HFFc6 (cell line): ENCODE data around the gene CCDC146. TPM values are rescaled to one million over a fixed set of nuclear protein-coding genes. Genes with fewer than 3 reads are reported as not detected.
"Not testable (repeated sequence)": the region's sequence is repeated elsewhere in the genome, so short reads cannot be mapped to it uniquely, and the experiment has no call there.

ENCODE experiments used
- DNase-seq: peaks from one replicate; pipeline ENCODE4 v3.0.0-alpha.2; 2018
- H3K27ac Mint-ChIP-seq: 2 replicates; pipeline ENCODE4 v1.8.0; 2020; ENCODE audit warnings: mild to moderate bottlenecking, mixed read lengths
- H3K27me3 Mint-ChIP-seq: 2 replicates; pipeline ENCODE4 v1.8.0; 2021; ENCODE audit warnings: mild to moderate bottlenecking, moderate library complexity, mixed read lengths; ENCODE audit not compliant: insufficient read depth
- H3K36me3 Mint-ChIP-seq: 2 replicates; pipeline ENCODE4 v1.8.0; 2021; ENCODE audit warnings: low read depth, mixed read lengths
- H3K4me1 Mint-ChIP-seq: 2 replicates; pipeline ENCODE4 v1.8.0; 2020; ENCODE audit warnings: low read depth, mixed read lengths
- H3K4me3 Mint-ChIP-seq: 2 replicates; pipeline ENCODE4 v1.8.0; 2020; ENCODE audit warnings: mild to moderate bottlenecking, moderate library complexity, mixed read lengths
- H3K9me3 Mint-ChIP-seq: 2 replicates; pipeline ENCODE4 v1.8.0; 2020; ENCODE audit warnings: mild to moderate bottlenecking, mixed read lengths
- long read RNA-seq: library from polyadenylated mRNA; unstranded; transcript quantifications from one replicate; pipeline ENCODE4 v2.0.0, GENCODE V29; 2019
- total RNA-seq, 6 experiments: library from RNA; stranded (reverse); fragmentation: NEBNext Ultra II Directional; extraction: Animal tissue kit (Norgen Biotek cat#: 25700); gene quantifications; 2 replicates in 1 of 6; 3 replicates in 5 of 6; pipeline ENCODE4 v1.2.3, GENCODE V29; 2021

The CCDC146 gene, protein sequence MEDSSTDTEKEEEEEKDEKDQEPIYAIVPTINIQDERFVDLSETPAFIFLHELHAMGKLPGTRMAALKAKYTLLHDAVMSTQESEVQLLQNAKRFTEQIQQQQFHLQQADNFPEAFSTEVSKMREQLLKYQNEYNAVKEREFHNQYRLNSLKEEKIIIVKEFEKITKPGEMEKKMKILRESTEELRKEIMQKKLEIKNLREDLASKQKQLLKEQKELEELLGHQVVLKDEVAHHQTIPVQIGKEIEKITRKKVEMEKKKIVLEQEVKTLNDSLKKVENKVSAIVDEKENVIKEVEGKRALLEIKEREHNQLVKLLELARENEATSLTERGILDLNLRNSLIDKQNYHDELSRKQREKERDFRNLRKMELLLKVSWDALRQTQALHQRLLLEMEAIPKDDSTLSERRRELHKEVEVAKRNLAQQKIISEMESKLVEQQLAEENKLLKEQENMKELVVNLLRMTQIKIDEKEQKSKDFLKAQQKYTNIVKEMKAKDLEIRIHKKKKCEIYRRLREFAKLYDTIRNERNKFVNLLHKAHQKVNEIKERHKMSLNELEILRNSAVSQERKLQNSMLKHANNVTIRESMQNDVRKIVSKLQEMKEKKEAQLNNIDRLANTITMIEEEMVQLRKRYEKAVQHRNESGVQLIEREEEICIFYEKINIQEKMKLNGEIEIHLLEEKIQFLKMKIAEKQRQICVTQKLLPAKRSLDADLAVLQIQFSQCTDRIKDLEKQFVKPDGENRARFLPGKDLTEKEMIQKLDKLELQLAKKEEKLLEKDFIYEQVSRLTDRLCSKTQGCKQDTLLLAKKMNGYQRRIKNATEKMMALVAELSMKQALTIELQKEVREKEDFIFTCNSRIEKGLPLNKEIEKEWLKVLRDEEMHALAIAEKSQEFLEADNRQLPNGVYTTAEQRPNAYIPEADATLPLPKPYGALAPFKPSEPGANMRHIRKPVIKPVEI
- under 1 TPM; 0.09 to 0.70 (median 0.57) TPM for total RNA-seq
- long read RNA-seq = 0 reads

DNA sequence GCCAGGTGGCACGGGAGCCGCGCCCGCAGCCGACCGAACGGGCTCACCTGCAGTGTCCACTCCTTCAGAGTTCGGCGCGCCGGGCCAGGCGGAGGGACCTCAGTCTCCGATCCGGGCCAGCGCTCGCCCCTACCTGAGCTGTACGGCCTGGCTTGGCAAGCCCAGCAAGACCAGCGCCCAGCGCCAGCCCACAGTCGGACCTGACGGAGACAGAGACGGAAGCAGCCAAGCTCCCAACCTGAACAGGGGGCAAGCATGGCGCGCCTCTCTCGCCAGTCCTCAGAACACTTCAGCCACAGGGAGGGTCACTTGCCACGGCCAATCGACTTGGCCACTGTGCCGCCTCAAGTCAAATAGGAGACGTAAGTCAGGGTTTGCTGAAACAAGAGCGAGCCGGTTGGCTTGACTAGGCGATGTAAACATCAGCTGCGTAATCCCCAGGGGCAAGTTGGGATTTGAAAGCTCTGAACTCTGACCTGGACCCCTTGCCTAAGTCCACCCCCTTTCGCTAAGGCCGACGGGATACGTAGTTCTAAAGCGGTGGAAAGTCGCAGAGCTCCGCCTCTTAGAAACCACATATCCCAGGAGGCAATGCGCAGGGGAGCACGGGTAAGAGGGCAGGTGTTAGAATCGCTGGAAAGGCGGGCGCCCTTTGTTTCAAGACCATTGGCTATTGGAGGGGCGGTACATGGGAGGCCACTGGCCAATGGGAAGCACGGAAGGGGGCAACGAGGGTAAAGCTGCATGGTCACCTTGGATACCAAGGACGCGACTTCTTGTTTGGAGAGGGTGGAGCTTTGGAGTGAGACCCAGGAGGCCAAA is at the start of gene CCDC146:
CCDC146 (plus strand) TSS at position 756 of the 822 bp plus-strand sequence. CDS start 45,054 bp downstream, outside the sequence.
- H3K27me3 Mint-ChIP-seq = not testable (repeated sequence)

DNA sequence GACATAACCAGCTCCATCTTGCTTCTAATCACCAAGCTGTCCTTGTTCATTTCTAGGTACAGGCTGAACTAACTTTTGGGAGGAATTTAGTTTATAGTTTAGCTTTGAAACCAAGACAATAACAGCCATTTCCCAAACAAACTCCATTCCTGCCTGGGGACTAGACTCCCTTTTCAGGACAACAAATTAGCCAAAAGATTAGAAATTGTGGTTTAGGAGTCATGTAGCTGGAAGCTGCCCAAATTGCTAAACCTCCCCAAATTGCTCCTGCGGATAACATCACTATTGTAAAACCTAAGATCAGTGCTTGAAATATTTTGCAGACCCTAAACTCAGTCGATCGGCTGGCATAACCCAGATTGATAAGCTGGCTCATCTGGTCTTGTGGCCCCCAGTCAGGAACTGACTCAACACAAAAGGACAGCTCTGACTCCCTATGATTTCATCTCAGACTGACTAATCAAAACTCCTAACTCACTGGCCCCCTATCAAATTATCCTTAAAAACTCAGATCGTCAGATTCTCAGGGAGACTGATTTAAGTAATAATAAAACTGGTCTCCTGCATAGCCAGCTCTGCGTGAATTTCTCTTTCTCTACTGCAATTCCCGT is 47.5 kb upstream of the CCDC146 start:
- peak; percentile 18 for DNase-seq
- Mint-ChIP-seq H3K4me3 (peak overlapping the region; percentile 56; the same call in 1 of the 2 replicates), H3K27ac (peak overlapping the region; percentile 77), H3K4me1 (peaks cover 30% of the 10 kb centered on the region), H3K36me3 (peaks cover 22% of the 10 kb centered on the region)
- not testable (repeated sequence) for H3K9me3 Mint-ChIP-seq, H3K27me3 Mint-ChIP-seq

More for the DNA sequence above, at the start of gene CCDC146:
- peak within 1 kb of the TSS; percentile 87 for H3K4me3 Mint-ChIP-seq
- H3K27ac Mint-ChIP-seq = peak within 1 kb of the TSS; percentile 83
- H3K9me3 Mint-ChIP-seq, H3K36me3 Mint-ChIP-seq, H3K4me1 Mint-ChIP-seq: not testable (repeated sequence)
- DNase-seq = peak; percentile 98

DNA sequence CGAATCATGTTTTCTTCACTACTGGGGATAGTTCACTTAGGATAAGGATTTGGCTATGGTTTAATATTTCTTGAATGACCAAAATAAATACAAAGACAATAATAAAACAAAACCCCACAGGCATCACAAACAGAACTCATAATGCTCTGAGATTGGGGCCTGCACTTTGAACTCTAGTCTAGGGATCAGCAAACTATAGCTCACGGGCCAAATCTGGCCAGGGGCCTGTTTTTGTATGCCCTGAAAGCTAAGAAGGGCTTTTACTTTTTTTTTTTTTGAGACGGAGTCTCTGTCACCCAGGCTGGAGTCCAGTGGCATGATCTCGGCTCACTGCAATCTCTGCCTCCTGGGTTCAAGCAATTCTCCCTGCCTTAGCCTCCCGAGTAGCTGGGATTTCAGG is 45.4 kb upstream of the CCDC146 start:
- H3K4me1 Mint-ChIP-seq = peaks cover 36% of the 10 kb centered on the region
- H3K27me3 Mint-ChIP-seq, H3K9me3 Mint-ChIP-seq, H3K4me3 Mint-ChIP-seq, H3K27ac Mint-ChIP-seq, DNase-seq: not testable (repeated sequence)
- H3K36me3 Mint-ChIP-seq = peaks cover 11% of the 10 kb centered on the region

DNA sequence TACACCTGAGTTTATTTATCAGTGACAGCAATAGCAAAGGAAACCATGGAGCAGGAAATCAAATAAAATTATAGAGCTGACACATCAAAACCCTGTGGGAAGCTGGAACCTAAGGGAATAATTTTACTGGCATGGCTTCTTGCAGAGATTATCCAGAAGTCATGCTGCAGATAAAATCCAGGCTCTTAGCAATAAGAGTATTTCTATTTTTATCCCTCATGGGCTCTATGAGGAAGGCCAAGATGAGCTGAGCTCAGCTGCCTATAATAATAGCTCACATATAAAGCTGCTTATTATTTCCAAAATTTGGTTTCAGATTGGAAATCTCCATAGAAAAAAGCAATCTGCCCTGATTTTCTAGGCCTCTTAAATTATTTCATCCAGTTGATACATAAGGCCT is 43.3 kb upstream of the CCDC146 start:
- not testable (repeated sequence) for DNase-seq

DNA sequence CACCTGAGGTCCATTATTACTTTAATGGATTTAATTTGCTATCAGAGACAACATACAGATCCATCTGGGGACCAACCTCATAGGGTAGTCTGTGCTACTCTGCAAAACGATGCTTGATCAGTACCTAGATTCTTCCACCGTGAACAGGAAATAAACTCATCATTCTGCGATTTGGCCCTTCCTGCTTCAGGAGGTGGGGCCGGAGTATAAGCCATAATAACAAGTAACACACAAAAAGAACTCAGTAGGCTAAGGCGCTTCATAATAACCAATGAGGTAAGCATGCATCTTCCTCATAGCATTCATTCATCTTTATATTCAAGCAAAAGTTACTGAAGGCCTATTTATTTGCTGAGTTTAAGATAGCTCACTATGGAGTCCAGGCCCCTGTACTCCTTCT is 42.8 kb upstream of the CCDC146 start:
- not testable (repeated sequence) for H3K27me3 Mint-ChIP-seq, H3K4me3 Mint-ChIP-seq, DNase-seq, H3K36me3 Mint-ChIP-seq, H3K9me3 Mint-ChIP-seq, H3K27ac Mint-ChIP-seq
- H3K4me1 Mint-ChIP-seq = peaks cover 30% of the 10 kb centered on the region

More for the DNA sequence above, 43.3 kb upstream of the CCDC146 start:
- not testable (repeated sequence) for H3K27me3 Mint-ChIP-seq, H3K4me3 Mint-ChIP-seq, H3K27ac Mint-ChIP-seq, H3K9me3 Mint-ChIP-seq
- peaks cover 35% of the 10 kb centered on the region for H3K4me1 Mint-ChIP-seq
- H3K36me3 Mint-ChIP-seq = peaks cover 10% of the 10 kb centered on the region

DNA sequence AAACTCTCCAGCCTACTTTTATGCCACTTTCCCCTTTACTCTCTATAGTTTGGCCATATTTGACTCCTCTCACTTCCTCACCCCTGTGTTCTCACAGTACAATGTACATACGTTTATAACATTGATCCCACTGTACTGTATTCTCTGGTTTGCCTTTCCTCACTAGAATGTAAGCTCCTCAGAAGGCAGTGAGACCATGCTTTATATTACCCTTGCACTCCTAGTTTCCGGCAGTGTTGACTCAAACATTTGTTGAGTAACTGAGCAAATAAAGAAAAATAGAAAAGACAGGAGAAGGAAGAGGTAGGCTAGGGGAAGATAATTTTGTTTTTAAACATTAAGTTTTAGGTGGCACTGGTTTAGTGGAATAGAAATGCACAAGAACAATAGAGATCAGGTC is 42.2 kb upstream of the CCDC146 start:
- H3K9me3 Mint-ChIP-seq, H3K27me3 Mint-ChIP-seq, H3K27ac Mint-ChIP-seq, H3K36me3 Mint-ChIP-seq, H3K4me3 Mint-ChIP-seq, DNase-seq: not testable (repeated sequence)
- peaks cover 24% of the 10 kb centered on the region for H3K4me1 Mint-ChIP-seq

DNA sequence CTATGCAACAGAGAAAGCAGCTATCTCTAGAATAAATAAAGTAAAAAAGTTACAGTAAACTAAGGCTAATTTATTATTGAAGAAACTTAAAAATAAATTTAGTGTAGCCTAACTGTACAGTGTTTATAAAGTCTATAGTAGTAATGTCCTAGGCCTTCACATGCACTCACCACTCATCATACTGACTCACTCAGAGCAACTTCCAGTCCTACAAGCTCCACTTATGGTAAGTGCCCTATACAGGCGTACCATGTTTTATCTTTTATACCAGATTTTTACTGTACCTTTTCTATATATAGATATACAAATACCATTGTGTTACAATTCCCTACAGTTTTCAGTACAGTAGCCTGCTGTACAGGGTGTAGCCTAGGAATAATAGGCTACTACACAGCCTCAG is 40.2 kb upstream of the CCDC146 start:
- H3K27me3 Mint-ChIP-seq, DNase-seq, H3K36me3 Mint-ChIP-seq, H3K4me1 Mint-ChIP-seq, H3K9me3 Mint-ChIP-seq, H3K4me3 Mint-ChIP-seq, H3K27ac Mint-ChIP-seq: not testable (repeated sequence)

DNA sequence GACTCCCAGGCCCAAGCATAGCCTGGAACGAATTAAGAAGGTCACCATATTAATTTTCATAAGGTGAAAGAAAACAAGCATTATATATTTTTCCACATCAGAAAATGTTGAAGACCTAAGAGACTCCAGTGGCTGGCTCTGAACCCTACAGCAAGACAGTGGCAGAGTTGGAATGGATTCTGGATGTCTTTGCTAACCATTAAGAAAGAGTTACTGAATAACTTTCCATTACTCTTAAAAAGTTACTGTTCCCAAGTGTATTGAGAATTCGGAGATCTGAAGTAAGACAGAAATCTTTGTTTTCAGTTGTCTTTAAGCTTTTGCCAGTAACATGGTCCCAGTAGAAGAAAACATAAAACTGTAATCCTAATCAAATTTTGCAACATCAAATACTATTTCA is 30.1 kb upstream of the CCDC146 start:
- H3K27me3 Mint-ChIP-seq, H3K9me3 Mint-ChIP-seq, DNase-seq, H3K4me1 Mint-ChIP-seq, H3K27ac Mint-ChIP-seq, H3K4me3 Mint-ChIP-seq, H3K36me3 Mint-ChIP-seq: not testable (repeated sequence)

DNA sequence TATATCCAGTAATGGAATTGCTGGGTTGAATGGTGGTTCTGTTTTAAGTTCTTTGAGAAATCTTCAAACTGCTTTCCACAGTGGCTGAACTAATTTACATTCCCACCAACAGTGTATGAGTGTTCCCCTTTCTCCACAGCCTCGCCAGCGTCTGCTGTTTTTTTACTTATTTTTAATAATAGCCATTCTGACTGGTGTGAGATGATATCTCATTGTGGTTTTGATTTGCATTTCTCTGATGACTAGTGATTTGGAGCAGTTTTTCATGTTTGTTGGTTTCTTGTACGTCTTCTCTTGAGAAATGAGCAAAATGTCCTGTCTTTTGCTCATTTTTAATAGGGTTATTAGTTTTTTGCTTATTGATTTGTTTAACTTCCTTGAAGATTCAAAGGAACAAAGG is 21.9 kb upstream of the CCDC146 start:
- H3K27me3 Mint-ChIP-seq, H3K4me1 Mint-ChIP-seq, DNase-seq, H3K9me3 Mint-ChIP-seq, H3K36me3 Mint-ChIP-seq, H3K27ac Mint-ChIP-seq, H3K4me3 Mint-ChIP-seq: not testable (repeated sequence)

DNA sequence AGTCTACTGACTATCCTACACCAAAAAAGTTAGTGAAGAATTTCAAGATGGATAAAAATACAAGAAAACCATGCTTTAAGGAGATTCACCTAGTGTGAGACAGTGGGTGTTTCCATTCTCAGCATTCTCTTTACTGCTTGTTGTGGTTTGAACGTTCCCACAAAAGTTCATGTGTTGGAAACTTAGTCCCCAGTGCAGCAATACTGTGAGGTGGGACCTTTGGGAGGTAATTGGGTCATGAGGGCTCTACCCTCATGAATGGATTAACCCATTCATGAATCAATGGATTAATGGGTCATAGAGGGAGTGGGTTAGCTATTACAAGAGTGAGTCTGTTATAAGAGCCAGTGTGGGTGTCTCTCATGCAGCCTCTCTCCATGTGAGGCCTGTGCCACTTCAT is 21.2 kb upstream of the CCDC146 start:
- H3K4me3 Mint-ChIP-seq, DNase-seq, H3K27me3 Mint-ChIP-seq, H3K36me3 Mint-ChIP-seq, H3K4me1 Mint-ChIP-seq, H3K9me3 Mint-ChIP-seq, H3K27ac Mint-ChIP-seq: not testable (repeated sequence)

DNA sequence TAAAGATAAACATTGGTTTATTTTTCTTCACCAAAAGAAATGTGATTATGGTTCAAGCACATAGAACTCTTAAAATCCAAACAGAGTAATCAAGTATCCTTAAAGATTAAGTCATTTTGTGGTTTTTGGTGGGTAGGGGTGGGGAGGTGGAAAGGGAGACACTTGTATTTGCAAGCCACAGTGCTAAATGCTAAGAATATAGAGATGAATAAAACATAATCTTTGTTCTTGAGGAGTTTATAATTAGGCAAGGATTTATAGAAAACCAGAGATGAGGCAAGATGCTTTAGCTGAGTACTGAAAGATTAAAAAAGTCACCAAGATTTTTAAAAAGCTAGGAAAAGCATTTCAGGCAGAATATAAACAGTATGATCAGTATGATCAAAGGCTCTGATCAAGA is 19.7 kb upstream of the CCDC146 start:
- H3K4me1 Mint-ChIP-seq = peaks cover 11% of the 10 kb centered on the region; the same call in 1 of the 2 replicates
- not testable (repeated sequence) for H3K27ac Mint-ChIP-seq, H3K4me3 Mint-ChIP-seq, DNase-seq, H3K27me3 Mint-ChIP-seq, H3K9me3 Mint-ChIP-seq, H3K36me3 Mint-ChIP-seq

DNA sequence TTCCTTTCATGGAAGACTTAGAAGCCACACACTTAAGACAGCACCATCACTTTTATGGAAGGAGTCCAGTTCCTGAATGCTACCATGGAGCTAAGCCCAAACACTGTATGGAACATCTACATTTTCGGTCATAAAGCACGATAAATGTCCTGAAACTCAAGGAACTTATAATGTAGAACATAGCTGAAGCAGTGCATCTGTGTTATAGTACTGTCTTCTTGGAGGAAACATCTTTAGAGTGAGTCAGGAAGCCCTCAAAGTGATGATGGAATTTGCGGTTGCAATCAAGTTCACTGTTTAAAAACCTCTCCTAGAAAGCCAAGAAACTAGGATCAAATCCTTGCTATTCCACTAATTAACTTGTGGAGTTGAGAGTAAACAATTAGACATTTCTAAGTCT is 16.5 kb upstream of the CCDC146 start:
- Mint-ChIP-seq H3K4me3 (peak overlapping the region; percentile 20; the same call in 1 of the 2 replicates), H3K27ac (peak overlapping the region; percentile 24; the same call in 1 of the 2 replicates), H3K4me1 (peaks cover 11% of the 10 kb centered on the region; the same call in 1 of the 2 replicates)
- DNase-seq = peak; percentile 26
- H3K9me3 Mint-ChIP-seq, H3K36me3 Mint-ChIP-seq, H3K27me3 Mint-ChIP-seq: not testable (repeated sequence)
